Measurements from ENCODE around the gene TRMO. TPM values are rescaled to one million over a fixed set of nuclear protein-coding genes. Genes with fewer than 3 reads are reported as not detected.

TRMO gene
- total and polyA plus RNA-seq, 2 experiments from 2014 or later = 5.0 to 6.4 TPM

DNA sequence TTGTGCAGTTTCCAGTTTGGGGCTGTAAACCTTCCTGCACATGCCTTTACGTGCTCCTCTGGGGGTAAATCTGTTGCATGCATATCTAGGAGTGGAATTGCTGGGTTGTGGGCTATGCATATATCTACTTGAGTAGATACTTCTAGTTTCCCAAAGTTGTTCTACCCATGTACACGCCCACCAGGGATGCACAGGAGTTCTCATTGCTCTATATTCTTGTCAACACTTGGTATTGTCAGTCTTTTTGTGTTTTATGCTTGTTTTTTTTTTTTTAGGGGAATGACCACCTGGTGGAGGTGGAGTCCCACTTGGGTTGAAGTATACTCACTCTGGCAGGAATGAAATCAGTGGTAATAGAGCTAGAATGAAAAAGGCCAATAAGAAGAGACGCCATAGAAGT lies 46.2 kb downstream of the TRMO start:
- Histone ChIP-seq H3K4me1 (ENCODE audit: insufficient read depth) (peaks cover 4% of the 10 kb centered on the region; the same call in 1 of the 2 replicates), H3K4me3 (no peak overlapping the region), H2AFZ (no peak overlapping the region), H3K36me3 (ENCODE audit: insufficient read depth) (no peaks in the 10 kb centered on the region), H3K9me2 (ENCODE audit: insufficient read depth) (peaks cover 8% of the 10 kb centered on the region), H3K79me2 (replicated peaks; ENCODE audit: insufficient read depth) (no peaks in the 10 kb centered on the region), H3K27me3 (ENCODE audit: insufficient read depth) (no peaks in the 10 kb centered on the region), H3K4me2 (no peak overlapping the region), H4K20me1 (replicated peaks; ENCODE audit: insufficient read depth) (no peaks in the 10 kb centered on the region), H3F3A (replicated peaks; ENCODE audit: low read depth) (no peaks in the 10 kb centered on the region), H3K27ac (ENCODE audit: low read depth) (no peak overlapping the region)
- no peak for DNase-seq (ENCODE audit: low spot score)
- no peak for TF ChIP-seq JUNB (IDR thresholded peaks at IDR 0.05; ENCODE audit: unreplicated experiment)
- TF ChIP-seq, protein P1, sequence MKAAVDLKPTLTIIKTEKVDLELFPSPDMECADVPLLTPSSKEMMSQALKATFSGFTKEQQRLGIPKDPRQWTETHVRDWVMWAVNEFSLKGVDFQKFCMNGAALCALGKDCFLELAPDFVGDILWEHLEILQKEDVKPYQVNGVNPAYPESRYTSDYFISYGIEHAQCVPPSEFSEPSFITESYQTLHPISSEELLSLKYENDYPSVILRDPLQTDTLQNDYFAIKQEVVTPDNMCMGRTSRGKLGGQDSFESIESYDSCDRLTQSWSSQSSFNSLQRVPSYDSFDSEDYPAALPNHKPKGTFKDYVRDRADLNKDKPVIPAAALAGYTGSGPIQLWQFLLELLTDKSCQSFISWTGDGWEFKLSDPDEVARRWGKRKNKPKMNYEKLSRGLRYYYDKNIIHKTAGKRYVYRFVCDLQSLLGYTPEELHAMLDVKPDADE (IDR thresholded peaks at IDR 0.05) = no peak
- TF ChIP-seq EZH2phosphoT487 (IDR thresholded peaks at IDR 0.05; ENCODE audit: unreplicated experiment) = no peak
- TF ChIP-seq CREB1 (CRISPR knock-in tag; IDR thresholded peaks at IDR 0.05; ENCODE audit: low read depth) = no peak
- TF ChIP-seq NANOG (IDR thresholded peaks at IDR 0.05; ENCODE audit: borderline replicate concordance) = no peak
- TF ChIP-seq ZNF114 (CRISPR knock-in tag; IDR thresholded peaks at IDR 0.05) = no peak
- no peak for TF ChIP-seq ZNF331 (CRISPR knock-in tag; IDR thresholded peaks at IDR 0.05; ENCODE audit: low read depth)
- TF ChIP-seq, protein P2, sequence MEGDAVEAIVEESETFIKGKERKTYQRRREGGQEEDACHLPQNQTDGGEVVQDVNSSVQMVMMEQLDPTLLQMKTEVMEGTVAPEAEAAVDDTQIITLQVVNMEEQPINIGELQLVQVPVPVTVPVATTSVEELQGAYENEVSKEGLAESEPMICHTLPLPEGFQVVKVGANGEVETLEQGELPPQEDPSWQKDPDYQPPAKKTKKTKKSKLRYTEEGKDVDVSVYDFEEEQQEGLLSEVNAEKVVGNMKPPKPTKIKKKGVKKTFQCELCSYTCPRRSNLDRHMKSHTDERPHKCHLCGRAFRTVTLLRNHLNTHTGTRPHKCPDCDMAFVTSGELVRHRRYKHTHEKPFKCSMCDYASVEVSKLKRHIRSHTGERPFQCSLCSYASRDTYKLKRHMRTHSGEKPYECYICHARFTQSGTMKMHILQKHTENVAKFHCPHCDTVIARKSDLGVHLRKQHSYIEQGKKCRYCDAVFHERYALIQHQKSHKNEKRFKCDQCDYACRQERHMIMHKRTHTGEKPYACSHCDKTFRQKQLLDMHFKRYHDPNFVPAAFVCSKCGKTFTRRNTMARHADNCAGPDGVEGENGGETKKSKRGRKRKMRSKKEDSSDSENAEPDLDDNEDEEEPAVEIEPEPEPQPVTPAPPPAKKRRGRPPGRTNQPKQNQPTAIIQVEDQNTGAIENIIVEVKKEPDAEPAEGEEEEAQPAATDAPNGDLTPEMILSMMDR (conservative IDR thresholded peaks at IDR 0.05; ENCODE audit: low read depth in 2 of 2) = no peak
- TF ChIP-seq ZNF462 (CRISPR knock-in tag; IDR thresholded peaks at IDR 0.05) = no peak
- TF ChIP-seq, protein P3, sequence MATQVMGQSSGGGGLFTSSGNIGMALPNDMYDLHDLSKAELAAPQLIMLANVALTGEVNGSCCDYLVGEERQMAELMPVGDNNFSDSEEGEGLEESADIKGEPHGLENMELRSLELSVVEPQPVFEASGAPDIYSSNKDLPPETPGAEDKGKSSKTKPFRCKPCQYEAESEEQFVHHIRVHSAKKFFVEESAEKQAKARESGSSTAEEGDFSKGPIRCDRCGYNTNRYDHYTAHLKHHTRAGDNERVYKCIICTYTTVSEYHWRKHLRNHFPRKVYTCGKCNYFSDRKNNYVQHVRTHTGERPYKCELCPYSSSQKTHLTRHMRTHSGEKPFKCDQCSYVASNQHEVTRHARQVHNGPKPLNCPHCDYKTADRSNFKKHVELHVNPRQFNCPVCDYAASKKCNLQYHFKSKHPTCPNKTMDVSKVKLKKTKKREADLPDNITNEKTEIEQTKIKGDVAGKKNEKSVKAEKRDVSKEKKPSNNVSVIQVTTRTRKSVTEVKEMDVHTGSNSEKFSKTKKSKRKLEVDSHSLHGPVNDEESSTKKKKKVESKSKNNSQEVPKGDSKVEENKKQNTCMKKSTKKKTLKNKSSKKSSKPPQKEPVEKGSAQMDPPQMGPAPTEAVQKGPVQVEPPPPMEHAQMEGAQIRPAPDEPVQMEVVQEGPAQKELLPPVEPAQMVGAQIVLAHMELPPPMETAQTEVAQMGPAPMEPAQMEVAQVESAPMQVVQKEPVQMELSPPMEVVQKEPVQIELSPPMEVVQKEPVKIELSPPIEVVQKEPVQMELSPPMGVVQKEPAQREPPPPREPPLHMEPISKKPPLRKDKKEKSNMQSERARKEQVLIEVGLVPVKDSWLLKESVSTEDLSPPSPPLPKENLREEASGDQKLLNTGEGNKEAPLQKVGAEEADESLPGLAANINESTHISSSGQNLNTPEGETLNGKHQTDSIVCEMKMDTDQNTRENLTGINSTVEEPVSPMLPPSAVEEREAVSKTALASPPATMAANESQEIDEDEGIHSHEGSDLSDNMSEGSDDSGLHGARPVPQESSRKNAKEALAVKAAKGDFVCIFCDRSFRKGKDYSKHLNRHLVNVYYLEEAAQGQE (IDR thresholded peaks at IDR 0.05; ENCODE audit: unreplicated experiment) = no peak
- TF ChIP-seq POLR2AphosphoS5 (IDR thresholded peaks at IDR 0.05; ENCODE audit: low read depth) = no peak
- no peak for TF ChIP-seq EZH2 (IDR thresholded peaks at IDR 0.05; ENCODE audit: low read depth, unreplicated experiment)
- TF ChIP-seq STAT1 (IDR thresholded peaks at IDR 0.05; ENCODE audit: unreplicated experiment) = no peak
- peaks cover 6% of the 10 kb centered on the region for H3K4me1 Mint-ChIP-seq
- H3K27ac Mint-ChIP-seq = no peak overlapping the region
- H3K9me3 Mint-ChIP-seq = peaks cover 20% of the 10 kb centered on the region; the same call in 2 of the 3 replicates
- H3K27me3 Mint-ChIP-seq (ENCODE audit: insufficient read depth, low read depth, poor library complexity) = peaks cover 6% of the 10 kb centered on the region
- no peak for ATAC-seq
- no peak overlapping the region for H3K4me3 Mint-ChIP-seq
- peaks cover 4% of the 10 kb centered on the region; the same call in 1 of the 3 replicates for H3K36me3 Mint-ChIP-seq (ENCODE audit: low read depth)

Data from GM23338 (cell line).